ENCODE results near the gene PPM1D.

GRCh38 chr17:60704170-60704569 lies 104.2 kb downstream of the PPM1D start:
- TF ChIP-seq CTCF (conservative IDR thresholded peaks at IDR 0.05; ENCODE audit: low read length) = no peak
- TF ChIP-seq EZH2phosphoT487 (IDR thresholded peaks at IDR 0.05; ENCODE audit: borderline replicate concordance) = no peak

Measured in Loucy (cell line).